Neuron (in vitro differentiated cells): Measurements from ENCODE around the gene LRIF1.
"Not testable (repeated sequence)": the region's sequence is repeated elsewhere in the genome, so short reads cannot be mapped to it uniquely, and the experiment has no call there.

ENCODE experiments used
- H2AFZ ChIP-seq: one replicate; pipeline ENCODE4 v1.6.1; 2013; ENCODE audit warnings: low read depth, mild to moderate bottlenecking, inconsistent platforms, low read length, moderate library complexity
- H3K27me3 ChIP-seq: one replicate; pipeline ENCODE4 v1.6.1; 2013; ENCODE audit warnings: low read length; ENCODE audit not compliant: insufficient read depth
- H3K36me3 ChIP-seq: one replicate; pipeline ENCODE4 v1.6.1; 2013; ENCODE audit warnings: low read length; ENCODE audit not compliant: insufficient read depth
- H3K4me1 ChIP-seq: one replicate; pipeline ENCODE4 v1.6.1; 2013; ENCODE audit warnings: low read length; ENCODE audit not compliant: insufficient read depth
- H3K4me3 ChIP-seq: 2 replicates; pipeline ENCODE4 v1.5.1; 2013; ENCODE audit warnings: mild to moderate bottlenecking, low read length, moderate library complexity
- H3K9me3 ChIP-seq: one replicate; pipeline ENCODE4 v1.6.1; 2013; ENCODE audit warnings: low read length

LRIF1 gene

GRCh38 chr1:110931097-110931496, 32.6 kb downstream of the LRIF1 start:
- H3K4me3 ChIP-seq, H3K9me3 ChIP-seq, H3K27me3 ChIP-seq, H3K4me1 ChIP-seq, H2AFZ ChIP-seq, H3K36me3 ChIP-seq: not testable (repeated sequence)

- H3K4me1 ChIP-seq = no peaks in the 10 kb centered on the region
- no peaks in the 10 kb centered on the region for H3K9me3 ChIP-seq
- H3K4me3 ChIP-seq = no peak overlapping the region
- H3K36me3 ChIP-seq = no peaks in the 10 kb centered on the region
- H3K27me3 ChIP-seq = no peaks in the 10 kb centered on the region
- no peak overlapping the region for H2AFZ ChIP-seq
Observed at GRCh38 chr1:110928904-110929303, 34.8 kb downstream of the LRIF1 start.

GRCh38 chr1:110928191-110928590, 35.5 kb downstream of the LRIF1 start:
- Histone ChIP-seq H3K36me3 (no peaks in the 10 kb centered on the region), H3K9me3 (no peaks in the 10 kb centered on the region), H3K27me3 (no peaks in the 10 kb centered on the region), H3K4me1 (no peaks in the 10 kb centered on the region), H2AFZ (no peak overlapping the region), H3K4me3 (no peak overlapping the region)

- Histone ChIP-seq H3K9me3 (no peaks in the 10 kb centered on the region), H3K27me3 (no peaks in the 10 kb centered on the region), H3K4me3 (no peak overlapping the region), H2AFZ (no peak overlapping the region), H3K4me1 (no peaks in the 10 kb centered on the region), H3K36me3 (no peaks in the 10 kb centered on the region)
Observed at GRCh38 chr1:110927484-110928075, 36.1 kb downstream of the LRIF1 start.

GRCh38 chr1:110921953-110922352, 41.8 kb downstream of the LRIF1 start:
- Histone ChIP-seq H2AFZ (no peak overlapping the region), H3K9me3 (no peaks in the 10 kb centered on the region), H3K4me3 (no peak overlapping the region), H3K36me3 (no peaks in the 10 kb centered on the region), H3K27me3 (peaks cover 2% of the 10 kb centered on the region), H3K4me1 (no peaks in the 10 kb centered on the region)

- H2AFZ ChIP-seq = no peak overlapping the region
- no peak overlapping the region for H3K4me3 ChIP-seq
Observed at GRCh38 chr1:110918016-110918415, 45.7 kb downstream of the LRIF1 start.

GRCh38 chr1:110916669-110917306, 46.9 kb downstream of the LRIF1 start:
- Histone ChIP-seq H3K27me3 (peaks cover 2% of the 10 kb centered on the region), H3K4me3 (no peak overlapping the region), H2AFZ (no peak overlapping the region), H3K9me3 (no peaks in the 10 kb centered on the region), H3K4me1 (no peaks in the 10 kb centered on the region), H3K36me3 (no peaks in the 10 kb centered on the region)

More at GRCh38 chr1:110918016-110918415, 45.7 kb downstream of the LRIF1 start:
- Histone ChIP-seq H3K36me3 (no peaks in the 10 kb centered on the region), H3K27me3 (peaks cover 2% of the 10 kb centered on the region), H3K9me3 (no peaks in the 10 kb centered on the region), H3K4me1 (no peaks in the 10 kb centered on the region)

GRCh38 chr1:110916274-110916668, 47.5 kb downstream of the LRIF1 start:
- H2AFZ ChIP-seq = no peak overlapping the region
- H3K27me3 ChIP-seq = peaks cover 2% of the 10 kb centered on the region
- H3K4me1 ChIP-seq = no peaks in the 10 kb centered on the region
- no peaks in the 10 kb centered on the region for H3K36me3 ChIP-seq
- no peaks in the 10 kb centered on the region for H3K9me3 ChIP-seq
- no peak overlapping the region for H3K4me3 ChIP-seq

- Histone ChIP-seq H3K4me3 (no peak overlapping the region), H3K9me3 (no peaks in the 10 kb centered on the region), H2AFZ (no peak overlapping the region), H3K27me3 (peaks cover 2% of the 10 kb centered on the region), H3K4me1 (no peaks in the 10 kb centered on the region), H3K36me3 (no peaks in the 10 kb centered on the region)
Observed at GRCh38 chr1:110915804-110916203, 47.9 kb downstream of the LRIF1 start.

- Histone ChIP-seq H3K4me1 (no peaks in the 10 kb centered on the region), H3K36me3 (no peaks in the 10 kb centered on the region)
Observed at GRCh38 chr1:110914676-110915075, 49.0 kb downstream of the LRIF1 start.

GRCh38 chr1:110912784-110913183, 50.9 kb downstream of the LRIF1 start:
- H3K36me3 ChIP-seq = no peaks in the 10 kb centered on the region
- no peaks in the 10 kb centered on the region for H3K9me3 ChIP-seq
- no peaks in the 10 kb centered on the region for H3K27me3 ChIP-seq
- H2AFZ ChIP-seq = no peak overlapping the region
- H3K4me3 ChIP-seq = no peak overlapping the region
- H3K4me1 ChIP-seq = no peaks in the 10 kb centered on the region

More at GRCh38 chr1:110914676-110915075, 49.0 kb downstream of the LRIF1 start:
- Histone ChIP-seq H3K27me3 (peaks cover 2% of the 10 kb centered on the region), H3K4me3 (no peak overlapping the region), H2AFZ (no peak overlapping the region), H3K9me3 (no peaks in the 10 kb centered on the region)

GRCh38 chr1:110903853-110904500, 59.7 kb downstream of the LRIF1 start:
- Histone ChIP-seq H3K4me1 (no peaks in the 10 kb centered on the region), H3K9me3 (no peaks in the 10 kb centered on the region), H2AFZ (no peak overlapping the region), H3K4me3 (no peak overlapping the region), H3K36me3 (no peaks in the 10 kb centered on the region), H3K27me3 (no peaks in the 10 kb centered on the region)

- H3K36me3 ChIP-seq = no peaks in the 10 kb centered on the region
- H3K4me1 ChIP-seq = no peaks in the 10 kb centered on the region
- H2AFZ ChIP-seq = no peak overlapping the region
- no peaks in the 10 kb centered on the region for H3K27me3 ChIP-seq
- H3K9me3 ChIP-seq = no peaks in the 10 kb centered on the region
- no peak overlapping the region for H3K4me3 ChIP-seq
Observed at GRCh38 chr1:110902820-110903463, 60.8 kb downstream of the LRIF1 start.
